ENCODE measurements around the gene GPR158.
"Not testable (repeated sequence)": the region's sequence is repeated elsewhere in the genome, so short reads cannot be mapped to it uniquely, and the experiment has no call there.

GPR158 gene

DNA sequence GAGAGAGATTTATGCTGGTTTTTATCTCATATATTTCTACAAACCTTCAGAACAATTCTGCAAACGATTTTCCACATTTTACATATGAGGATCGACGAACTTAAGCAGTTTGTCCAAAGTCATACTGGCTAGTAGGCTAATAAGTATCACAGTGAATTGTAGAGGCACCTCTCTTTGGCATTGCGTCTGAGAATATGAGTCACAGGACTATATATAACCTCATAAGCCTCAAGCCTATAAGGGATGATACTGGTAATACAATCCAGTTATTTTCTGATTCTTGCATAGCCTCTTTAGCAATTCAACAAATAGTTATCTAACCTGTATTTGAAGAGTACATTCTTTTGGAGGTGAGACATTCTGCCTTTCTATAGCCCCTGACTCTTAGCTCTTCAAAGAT lies 129.8 kb downstream of the GPR158 start:
- no peak for DNase-seq

DNA sequence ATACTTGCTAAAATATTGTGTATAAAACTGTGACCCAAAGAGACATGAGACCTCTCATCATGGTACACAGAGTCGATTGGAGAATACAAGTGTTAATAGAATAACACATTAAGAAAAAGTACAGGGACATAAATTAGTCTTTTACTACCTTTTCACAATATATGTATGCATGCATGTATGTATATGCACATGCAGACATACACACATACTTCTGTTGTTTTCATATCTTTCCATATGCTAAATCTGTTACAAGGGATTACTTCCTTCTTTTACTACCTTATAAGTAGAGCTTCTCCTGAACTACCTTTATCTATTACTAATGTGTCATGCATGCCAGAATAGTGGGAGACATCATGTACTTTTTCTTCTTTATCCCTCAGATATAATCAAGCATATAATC lies 131.6 kb downstream of the GPR158 start:
- DNase-seq: no peak

DNA sequence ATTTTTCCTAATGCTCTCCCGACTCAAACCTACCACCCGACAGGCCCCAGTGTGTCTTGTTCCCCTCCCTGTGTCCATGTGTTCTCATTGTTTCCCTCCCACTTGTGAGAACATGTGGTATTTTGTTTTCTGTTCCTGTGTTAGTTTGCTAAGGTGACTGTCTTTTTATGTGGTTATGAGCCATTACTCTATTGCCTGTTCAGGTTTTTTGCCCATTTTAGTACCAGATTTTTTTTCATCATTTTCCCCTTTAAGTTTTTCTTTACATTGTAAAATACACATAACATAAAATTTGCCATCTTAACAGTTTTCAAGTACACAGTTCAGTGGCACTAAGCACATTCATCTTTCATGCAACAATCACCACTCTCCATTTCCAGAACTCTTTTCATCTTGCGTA lies 133.5 kb downstream of the GPR158 start:
- DNase-seq: no peak

DNA sequence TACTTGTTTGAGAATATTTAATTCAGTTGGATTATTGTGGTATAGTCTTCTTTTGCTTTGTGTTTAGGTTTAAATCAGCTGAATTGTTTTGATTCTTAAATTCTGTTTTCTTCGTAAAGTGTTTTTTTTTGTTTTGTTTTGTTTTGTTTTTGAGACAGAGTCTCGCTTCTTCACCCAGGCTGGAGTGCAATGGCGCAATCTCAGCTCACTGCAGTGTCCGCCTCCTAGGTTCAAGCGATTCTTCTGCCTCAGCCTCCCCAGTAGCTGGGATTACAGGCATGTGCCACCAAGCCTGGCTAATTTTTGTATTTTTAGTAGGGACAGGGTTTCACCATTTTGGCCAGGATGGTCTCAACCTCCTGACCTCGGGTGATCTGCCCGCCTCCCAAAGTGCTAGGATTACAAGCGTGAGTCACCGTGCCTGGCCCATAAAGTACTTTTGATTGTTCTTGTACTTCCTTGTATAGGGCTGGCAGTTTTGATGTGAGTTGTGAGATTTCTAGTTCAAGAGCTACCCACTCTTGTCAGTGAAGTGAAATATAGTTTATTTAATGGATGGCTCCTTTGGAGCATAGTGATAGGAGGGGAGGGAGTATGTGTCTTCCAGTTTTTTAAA lies 142.9 kb downstream of the GPR158 start:
- not testable (repeated sequence) for DNase-seq

GRCh38 chr10:25327273-25327672 lies 152.5 kb downstream of the GPR158 start:
- no peak for DNase-seq

GRCh38 chr10:25328361-25328760 lies 153.6 kb downstream of the GPR158 start:
- DNase-seq: no peak

DNA sequence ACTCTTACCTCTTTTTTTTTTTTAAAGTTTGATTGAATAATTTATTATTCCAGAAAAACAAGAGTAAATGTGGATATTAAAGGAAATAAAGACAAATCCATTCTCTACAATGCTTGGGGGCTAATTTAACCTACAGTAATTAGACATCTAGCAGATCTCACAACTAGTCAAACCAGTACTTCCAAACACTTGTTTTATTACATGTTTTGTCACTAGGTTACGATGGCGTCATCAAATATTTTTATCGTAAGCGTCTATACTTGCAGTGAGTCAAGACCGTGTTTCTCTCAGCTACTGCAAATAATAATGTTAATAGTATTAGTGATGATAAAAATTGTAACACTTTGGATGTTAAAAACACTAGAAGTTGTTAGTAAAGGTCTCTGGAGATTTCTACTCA lies 154.8 kb downstream of the GPR158 start:
- DNase-seq: not testable (repeated sequence)

DNA sequence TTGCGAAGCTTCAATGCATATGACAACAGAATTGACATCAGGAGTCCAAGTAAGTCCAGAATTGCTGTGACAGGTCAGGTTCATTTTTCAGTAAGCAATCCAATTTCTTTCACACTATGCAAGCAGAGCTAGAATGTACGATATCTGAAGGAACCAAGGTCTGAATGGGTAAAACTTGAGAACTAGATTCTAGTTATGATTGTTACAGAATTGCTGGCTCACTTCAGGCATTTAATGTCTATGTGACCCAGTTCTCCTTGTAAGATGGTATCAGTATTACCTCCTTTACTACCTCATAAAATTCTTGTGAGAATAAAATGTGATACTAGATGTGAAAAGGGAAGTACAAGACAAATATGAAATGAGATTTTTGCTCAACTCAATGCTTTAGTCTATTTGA lies 159.6 kb downstream of the GPR158 start:
- no peak for DNase-seq

DNA sequence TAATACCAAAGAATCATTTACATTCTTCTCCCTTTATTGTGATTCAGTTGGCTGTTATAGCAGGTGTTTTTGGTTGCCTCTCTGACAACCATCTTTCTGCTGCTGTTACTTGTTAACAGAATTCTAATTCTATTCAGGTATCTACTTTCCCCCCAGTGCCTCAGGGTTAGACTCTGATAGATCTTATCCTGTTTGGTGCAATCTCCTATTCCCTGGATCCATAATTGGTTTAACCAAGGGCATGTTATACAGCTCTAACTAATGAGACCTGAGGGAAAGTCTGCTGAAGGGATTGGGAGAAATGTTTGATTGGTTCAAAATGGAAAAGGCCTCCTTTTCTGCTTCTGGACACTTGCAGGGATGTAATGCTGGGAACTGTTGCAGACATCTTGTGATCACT lies 161.5 kb downstream of the GPR158 start:
- no peak for DNase-seq

DNA sequence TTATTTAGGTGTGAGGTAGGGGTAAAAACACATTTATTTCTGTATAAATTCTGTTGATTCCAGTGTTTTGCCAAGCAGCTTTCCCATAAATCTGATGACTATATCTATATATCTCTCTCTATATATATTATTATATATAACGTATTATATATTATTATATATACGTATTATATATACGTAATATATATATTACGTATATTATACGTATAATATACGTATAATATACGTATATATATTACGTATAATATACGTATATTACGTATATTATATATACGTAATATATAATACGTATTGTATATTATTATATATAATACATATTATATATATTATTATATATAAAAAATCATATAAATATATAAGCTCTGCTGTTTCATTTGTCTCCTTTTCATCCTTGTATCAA lies 163.5 kb downstream of the GPR158 start:
- DNase-seq: no peak

DNA sequence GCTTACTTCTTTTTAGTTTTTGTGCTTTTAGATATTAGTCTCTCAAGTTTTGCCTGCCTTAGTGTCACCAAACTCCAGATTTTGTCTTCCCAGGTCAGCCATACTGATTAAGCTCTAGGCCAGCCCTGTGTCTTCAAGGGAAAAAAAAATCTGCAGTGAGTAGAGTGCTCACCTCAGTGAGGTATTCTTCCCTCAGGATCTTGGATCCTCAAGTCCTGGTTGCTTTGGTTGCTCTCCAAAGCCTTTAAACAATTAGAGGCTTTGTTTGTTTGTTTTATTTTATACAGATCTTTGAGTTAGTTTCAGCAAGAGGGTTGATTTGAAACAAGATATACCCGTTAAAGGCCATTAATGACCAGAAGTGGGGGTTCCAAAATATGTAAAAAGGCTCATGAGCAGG lies 165.2 kb downstream of the GPR158 start:
- DNase-seq: no peak

DNA sequence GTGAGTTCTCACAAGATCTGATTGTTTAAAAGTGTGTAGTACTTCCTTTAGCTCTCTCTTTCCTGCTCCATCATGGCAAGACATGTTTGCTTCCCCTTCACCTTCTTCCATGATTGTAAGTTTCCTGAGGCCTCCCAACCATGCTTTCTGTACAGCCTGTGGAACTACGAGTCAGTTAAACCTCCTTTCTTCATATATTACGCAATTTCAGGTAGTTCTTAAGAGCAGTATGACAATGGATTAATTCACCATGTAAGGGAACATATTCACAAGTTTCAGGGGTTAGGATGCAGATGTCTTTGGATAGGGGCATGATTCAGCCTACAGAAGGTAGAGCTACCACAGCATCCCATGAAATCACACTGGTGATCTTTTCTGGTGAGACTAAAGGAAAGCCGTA lies 174.7 kb downstream of the GPR158 start:
- DNase-seq: no peak

- no peak for DNase-seq
Observed at GRCh38 chr10:25356609-25357008, 181.8 kb downstream of the GPR158 start.

DNA sequence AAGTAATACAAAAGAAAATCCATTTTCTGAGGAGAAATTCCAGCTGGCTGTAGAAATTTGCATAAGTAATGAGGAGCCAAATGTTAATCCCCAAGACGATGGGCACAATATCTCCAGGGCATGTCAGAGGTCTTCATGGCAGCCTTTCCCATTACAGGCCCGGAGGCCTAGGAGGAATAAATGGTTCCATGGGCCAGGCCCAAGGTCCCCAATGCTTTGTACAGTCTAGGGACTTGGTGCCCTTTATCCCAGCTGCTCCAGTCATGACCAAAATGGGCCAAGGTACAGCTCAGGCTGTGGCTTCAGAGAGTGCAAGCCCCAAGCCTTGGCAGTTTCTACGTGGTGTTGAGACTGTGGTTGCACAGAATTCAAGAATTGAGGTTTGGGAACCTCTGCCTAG lies 182.5 kb downstream of the GPR158 start:
- DNase-seq: no peak

DNA sequence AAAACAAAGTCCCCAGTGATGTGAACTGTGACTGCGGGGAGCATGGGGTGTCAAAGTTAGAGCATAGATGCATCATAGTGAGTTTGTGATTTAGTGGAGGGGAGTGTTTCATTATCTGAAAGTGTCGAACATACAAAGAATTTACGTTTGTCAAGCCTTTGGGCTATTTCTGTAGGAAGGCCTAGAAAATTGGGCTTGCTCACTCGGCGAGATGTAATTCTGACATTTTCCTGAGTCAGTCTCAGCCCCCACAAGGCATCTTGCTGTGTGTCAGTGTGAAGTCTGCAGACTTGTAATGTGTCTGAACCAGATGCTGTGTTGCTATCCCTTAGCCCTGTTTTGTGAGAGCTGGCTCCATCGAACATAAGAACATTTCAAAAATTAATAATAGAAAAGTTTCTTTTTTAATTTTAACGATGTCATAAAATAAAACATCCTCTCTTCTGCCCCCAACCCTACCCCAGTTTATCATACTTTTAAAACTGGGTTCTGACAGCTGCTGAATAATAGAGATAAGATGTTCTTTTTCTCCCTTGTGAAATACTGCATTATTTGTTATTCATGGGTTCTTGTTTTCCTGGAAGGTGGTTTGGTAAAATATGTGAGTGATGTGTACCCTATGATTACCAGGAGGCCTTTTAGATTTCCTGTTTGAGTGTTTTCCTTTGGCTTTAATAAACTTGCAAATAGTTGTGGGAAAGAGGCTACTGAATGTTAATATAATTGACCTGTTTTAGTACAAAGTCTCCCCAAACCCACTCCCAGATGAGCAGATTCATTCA lies 207.4 kb downstream of the GPR158 start:
- no peak for DNase-seq

DNA sequence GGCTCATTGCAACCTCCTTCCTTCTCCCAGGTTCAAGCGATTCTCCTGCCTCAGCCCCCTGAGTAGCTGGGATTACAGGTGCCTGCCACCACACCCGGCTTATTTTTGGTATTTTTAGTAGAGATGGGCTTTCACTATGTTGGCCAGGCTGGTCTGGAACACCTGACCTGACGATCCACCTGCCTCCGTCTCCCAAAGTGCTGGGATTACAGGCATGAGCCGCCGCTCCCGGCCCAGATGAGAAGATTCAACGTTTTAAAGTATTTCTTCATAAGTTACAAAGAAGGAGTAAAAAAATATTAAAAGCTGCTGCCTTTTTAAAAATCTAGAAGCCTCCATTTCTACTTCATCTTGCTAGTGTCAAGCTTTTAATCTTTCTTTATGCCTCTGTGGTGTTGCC lies 208.1 kb downstream of the GPR158 start:
- not testable (repeated sequence) for DNase-seq

GRCh38 chr10:25383686-25384085 lies 208.9 kb downstream of the GPR158 start:
- DNase-seq: no peak

GRCh38 chr10:25384618-25385017 lies 209.8 kb downstream of the GPR158 start:
- DNase-seq: no peak

DNA sequence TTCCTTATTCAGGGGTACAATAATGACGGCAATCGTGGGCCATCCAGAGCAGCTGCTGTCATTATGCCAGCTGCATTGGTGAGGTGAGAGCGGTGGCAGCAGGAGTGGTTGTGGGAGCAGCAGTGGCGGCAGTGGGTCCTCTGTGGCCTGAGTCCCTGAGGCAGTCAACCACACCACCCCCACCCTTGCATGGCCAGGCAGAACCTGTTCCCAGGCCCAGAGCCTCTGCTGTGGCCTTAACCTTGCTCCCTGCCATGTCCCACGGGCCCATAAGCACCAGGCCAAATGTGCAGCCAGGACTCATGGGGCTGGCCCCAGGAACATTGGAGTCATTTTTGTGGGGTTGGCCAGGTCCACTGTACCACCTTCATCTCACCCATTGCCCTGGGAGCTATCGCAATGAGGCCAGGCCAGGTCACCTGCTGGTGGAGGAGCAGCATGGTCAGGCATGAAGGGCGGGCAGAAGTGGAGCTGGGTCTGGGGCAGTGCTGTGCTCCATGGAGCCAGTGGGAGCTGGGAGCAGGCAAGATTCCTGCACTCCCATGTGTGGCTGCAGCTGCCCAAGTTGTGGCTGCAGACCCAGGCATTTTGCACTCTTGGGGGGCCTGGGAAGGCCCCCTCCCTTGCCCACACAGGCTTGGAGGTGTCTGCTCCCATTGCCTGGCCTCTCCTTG lies 213.5 kb downstream of the GPR158 start:
- DNase-seq: no peak

- no peak for DNase-seq
Observed at GRCh38 chr10:25388862-25389206, 214.0 kb downstream of the GPR158 start.

GRCh38 chr10:25390733-25391132 lies 215.9 kb downstream of the GPR158 start:
- DNase-seq: no peak

DNA sequence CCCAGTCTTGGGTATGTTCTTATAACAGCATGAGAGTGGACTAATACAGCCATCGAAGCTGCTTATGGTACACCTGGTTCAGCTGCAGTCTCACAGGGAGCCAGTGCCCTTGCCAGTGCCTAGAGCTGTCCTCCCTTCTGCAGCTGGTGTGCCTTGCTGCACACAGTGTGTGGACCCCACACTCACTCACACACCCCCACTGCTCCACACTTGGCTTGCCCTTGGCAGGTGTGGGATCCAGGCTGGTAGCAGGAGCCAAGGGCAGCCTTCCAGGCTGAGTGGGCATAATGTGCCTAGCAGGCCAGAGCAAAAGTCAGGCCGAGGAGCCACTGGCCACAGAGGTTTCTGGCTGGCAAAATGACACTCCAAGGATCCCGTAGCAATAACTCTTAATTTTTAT lies 217.3 kb downstream of the GPR158 start:
- no peak for DNase-seq

DNA sequence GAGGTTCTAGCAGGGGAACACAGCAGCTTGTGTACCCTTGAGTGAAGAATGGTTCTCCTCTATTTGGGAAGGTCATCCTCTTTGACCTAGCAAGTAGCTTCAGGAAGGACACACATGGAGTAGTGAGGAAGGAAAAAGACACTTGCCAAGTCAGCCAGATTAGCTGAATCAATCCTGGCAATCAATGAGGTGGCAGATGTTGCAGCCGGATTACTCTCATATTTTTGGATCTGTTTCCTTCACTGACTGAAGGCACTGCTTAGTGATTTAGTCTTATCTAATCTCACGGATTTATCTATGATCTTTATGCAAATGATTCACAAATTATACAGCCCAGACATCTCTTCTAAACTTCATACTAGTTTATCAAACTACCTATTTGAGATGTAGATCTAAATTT lies 218.8 kb downstream of the GPR158 start:
- no peak for DNase-seq

DNA sequence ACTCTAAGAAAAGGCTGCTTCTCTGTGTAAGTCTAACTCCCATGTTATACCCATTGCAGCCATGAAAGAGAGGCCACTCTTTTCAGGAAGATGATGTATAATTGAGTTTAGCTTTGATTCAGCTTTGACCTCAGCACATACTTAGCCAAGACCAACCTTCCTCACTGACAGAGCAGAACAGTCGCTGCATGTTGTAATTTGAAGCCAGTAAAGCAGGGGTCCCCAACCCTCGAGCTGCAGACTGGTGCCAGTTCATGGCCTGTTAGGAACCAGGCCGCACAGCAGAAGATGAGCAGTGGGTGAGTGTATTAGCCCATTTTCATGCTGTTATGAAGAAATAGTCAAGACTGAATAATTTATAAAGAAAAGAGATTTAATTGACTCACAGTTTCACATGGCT lies 223.9 kb downstream of the GPR158 start:
- no peak for DNase-seq

All from fibroblast of skin of right quadriceps (primary cell).